DOHH2 (cell line): ENCODE data around the gene ATG9B.

Experiments
- H3F3A ChIP-seq: fragments of 200-600 bp; sonication (generic), shearing (Covaris generic); 2 replicates; pipeline ENCODE4 v1.6.0; 2016; ENCODE audit warnings: antibody characterized with exemption, mild to moderate bottlenecking; ENCODE audit not compliant: control insufficient read depth, insufficient read depth
- H3K27ac ChIP-seq: fragments of 200-600 bp; sonication (generic); 2 replicates; pipeline ENCODE4 v1.5.1; 2014; ENCODE audit warnings: low read depth, mild to moderate bottlenecking, low read length, moderate library complexity
- H3K27me3 ChIP-seq: fragments of 200-600 bp; sonication (generic); 2 replicates; pipeline ENCODE4 v1.6.1; 2014; ENCODE audit warnings: mild to moderate bottlenecking, low read length, mixed read lengths; ENCODE audit not compliant: control insufficient read depth
- H3K36me3 ChIP-seq: fragments of 200-600 bp; sonication (generic); 2 replicates; pipeline ENCODE4 v1.6.1; 2014; ENCODE audit warnings: mild to moderate bottlenecking, low read length, moderate library complexity, mixed read lengths; ENCODE audit not compliant: control insufficient read depth
- H3K4me1 ChIP-seq: fragments of 200-600 bp; sonication (generic); 2 replicates; pipeline ENCODE4 v1.6.1; 2014; ENCODE audit warnings: mild to moderate bottlenecking, low read length, mixed read lengths; ENCODE audit not compliant: control insufficient read depth
- H3K4me2 ChIP-seq: fragments of 200-600 bp; sonication (generic); 2 replicates; pipeline ENCODE4 v1.6.0; 2014; ENCODE audit warnings: mild to moderate bottlenecking, low read length, moderate library complexity
- H3K4me3 ChIP-seq: fragments of 200-600 bp; sonication (generic); 2 replicates; pipeline ENCODE4 v1.5.1; 2014; ENCODE audit warnings: mild to moderate bottlenecking, low read length, mixed read lengths
- H3K79me2 ChIP-seq: fragments of 200-600 bp; sonication (generic); 2 replicates; pipeline ENCODE4 v1.6.1; 2014; ENCODE audit warnings: mild to moderate bottlenecking, low read length, mixed read lengths; ENCODE audit not compliant: control insufficient read depth
- H3K9me2 ChIP-seq: fragments of 200-600 bp; sonication (generic); replicated peaks from 2 replicates; pipeline ENCODE4 v1.6.1; 2014; ENCODE audit warnings: mild to moderate bottlenecking, low read length, mixed read lengths; ENCODE audit not compliant: control insufficient read depth
- H3K9me3 ChIP-seq: fragments of 200-600 bp; sonication (generic); 2 replicates; pipeline ENCODE4 v1.6.1; 2014; ENCODE audit warnings: antibody characterized with exemption, low read length, mixed read lengths; ENCODE audit not compliant: control insufficient read depth, insufficient read depth
- H4K20me1 ChIP-seq: fragments of 200-600 bp; sonication (generic); 2 replicates; pipeline ENCODE4 v1.6.0; 2014; ENCODE audit warnings: low read depth, mild to moderate bottlenecking, antibody characterized with exemption, low read length, moderate library complexity; ENCODE audit not compliant: control insufficient read depth, insufficient read depth
- CTCF ChIP-seq: fragments of 200-600 bp; sonication (generic); IDR thresholded peaks from one replicate; pipeline ENCODE4 v1.5.1; 2014; ENCODE audit warnings: antibody characterized with exemption, mild to moderate bottlenecking, low read depth, low read length; ENCODE audit not compliant: poor library complexity, severe bottlenecking
- EZH2phosphoT487 ChIP-seq: fragments of 200-600 bp; sonication (generic); IDR thresholded peaks from 2 replicates; pipeline ENCODE4 v1.6.1; 2017; ENCODE audit warnings: borderline replicate concordance, mild to moderate bottlenecking, antibody characterized with exemption, low read length, moderate library complexity, mixed read lengths

ATG9B gene

DNA sequence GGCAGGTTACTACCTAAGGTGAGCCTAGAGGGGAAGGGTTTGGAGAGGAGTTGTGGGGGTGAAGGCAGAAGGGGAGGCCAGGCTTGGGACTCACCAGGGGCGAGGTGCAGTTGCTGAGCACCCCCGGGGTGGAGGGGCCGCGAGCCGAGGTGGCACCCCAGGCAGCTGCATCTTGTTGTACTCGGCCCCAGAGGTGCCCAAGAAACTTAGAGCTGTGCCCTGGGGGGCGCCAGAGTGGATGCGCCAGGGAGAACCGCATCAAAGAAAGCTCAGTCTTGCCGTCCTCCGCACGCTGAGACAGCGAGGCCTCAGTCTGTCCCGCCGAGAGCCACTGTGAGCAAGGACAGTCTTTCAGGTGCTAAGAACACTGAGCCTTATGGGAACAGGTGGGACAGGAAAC lies 7.4 kb downstream of the ATG9B start:
- Histone ChIP-seq H3K4me2 (peak overlapping the region; percentile 90), H3K27me3 (peaks cover 21% of the 10 kb centered on the region), H3K4me3 (peak overlapping the region; percentile 77), H4K20me1 (no peaks in the 10 kb centered on the region), H3K9me2 (no peaks in the 10 kb centered on the region), H3K36me3 (no peaks in the 10 kb centered on the region), H3K9me3 (no peaks in the 10 kb centered on the region), H3K27ac (no peak overlapping the region), H3K79me2 (no peaks in the 10 kb centered on the region), H3K4me1 (peaks cover 43% of the 10 kb centered on the region), H3F3A (peaks cover 3% of the 10 kb centered on the region; the same call in 1 of the 2 replicates)
- no peak for TF ChIP-seq EZH2phosphoT487
- peak; percentile 39 for TF ChIP-seq CTCF

- H3K27ac ChIP-seq, result no peak overlapping the region
- H3K4me1 ChIP-seq, result peaks cover 43% of the 10 kb centered on the region
- H4K20me1 ChIP-seq, result no peaks in the 10 kb centered on the region
- no peaks in the 10 kb centered on the region for H3K9me2 ChIP-seq
- no peaks in the 10 kb centered on the region for H3K9me3 ChIP-seq
- H3K4me3 ChIP-seq, result no peak overlapping the region
- peaks cover 6% of the 10 kb centered on the region; the same call in 1 of the 2 replicates for H3F3A ChIP-seq
- no peaks in the 10 kb centered on the region for H3K79me2 ChIP-seq
- H3K36me3 ChIP-seq, result no peaks in the 10 kb centered on the region
- TF ChIP-seq CTCF (no peak), EZH2phosphoT487 (no peak)
- peaks cover 19% of the 10 kb centered on the region for H3K27me3 ChIP-seq
- H3K4me2 ChIP-seq, result no peak overlapping the region
Measured at GRCh38 chr7:151016505-151016904, 7.8 kb downstream of the ATG9B start.

GRCh38 chr7:151015967-151016366 lies 8.3 kb downstream of the ATG9B start:
- Histone ChIP-seq H3K79me2 (no peaks in the 10 kb centered on the region), H3K4me1 (peaks cover 43% of the 10 kb centered on the region), H3K27me3 (peaks cover 17% of the 10 kb centered on the region), H3K9me2 (no peaks in the 10 kb centered on the region), H3K9me3 (no peaks in the 10 kb centered on the region), H4K20me1 (no peaks in the 10 kb centered on the region), H3K4me2 (no peak overlapping the region), H3F3A (peaks cover 6% of the 10 kb centered on the region; the same call in 1 of the 2 replicates), H3K27ac (no peak overlapping the region), H3K4me3 (no peak overlapping the region), H3K36me3 (no peaks in the 10 kb centered on the region)
- TF ChIP-seq EZH2phosphoT487, result no peak
- TF ChIP-seq CTCF, result no peak
